Hair follicular keratinocyte (primary cell): ENCODE results near the gene DIDO1. TPM values are rescaled to one million over a fixed set of nuclear protein-coding genes. Genes with fewer than 3 reads are reported as not detected.

Experiments
- total RNA-seq: library from RNA; depleted of rRNA; stranded (reverse); fragments of >200 nt; gene quantifications from 2 replicates; pipeline ENCODE4 v1.2.3, GENCODE V29; 2015

DIDO1 gene
- 23.4 and 24.3 TPM in 2 replicates for total RNA-seq

GRCh38 chr20:62926229-62927127 lies at the start of gene DIDO1:
DIDO1 (minus strand) TSS chr20:62926505.

GRCh38 chr20:62952373-62952967 lies 26.2 kb upstream of the DIDO1 start, which contains the start of gene SLC17A9:
SLC17A9 (plus strand) TSS chr20:62952709; CDS start chr20:62952831, 122 bp downstream.

GRCh38 chr20:62938105-62938888 lies 12.0 kb upstream of the DIDO1 start, which contains the start of gene GID8:
GID8 (plus strand) TSS chr20:62938147; CDS start chr20:62941503, 3,356 bp downstream.

GRCh38 chr20:62861726-62862336 lies 64.5 kb downstream of the DIDO1 start, which contains the start of gene TCFL5:
TCFL5 (minus strand) TSS chr20:62861822; CDS start chr20:62861670, 152 bp downstream.

Other genes with a start within 250 kb of the DIDO1 start
- 0.23 TPM in 1 of 2 replicates, not detected in the other for gene NTSR1, start 217.7 kb downstream of the DIDO1 start, total RNA-seq
- 18.4 and 25.6 TPM in 2 replicates for gene MRGBP, start 130.0 kb downstream of the DIDO1 start, total RNA-seq
- gene OGFR, start 121.7 kb downstream of the DIDO1 start, total RNA-seq: 35.0 and 36.6 TPM in 2 replicates
- gene COL9A3, start 109.5 kb downstream of the DIDO1 start, total RNA-seq: 6.2 and 6.9 TPM in 2 replicates
- 13.8 and 15.7 TPM in 2 replicates for gene TCFL5, start 64.7 kb downstream of the DIDO1 start, total RNA-seq
- 22.1 and 28.0 TPM in 2 replicates for gene GID8, start 11.6 kb upstream of the DIDO1 start, total RNA-seq
- gene SLC17A9, start 26.2 kb upstream of the DIDO1 start, total RNA-seq: 0.08 and 0.34 TPM in 2 replicates
- not detected in 2 replicates for gene BHLHE23, start 80.5 kb upstream of the DIDO1 start, total RNA-seq